Thymus (tissue), 11 donors: ENCODE measurements around the gene ST3GAL2. TPM values are rescaled to one million over a fixed set of nuclear protein-coding genes. Genes with fewer than 3 reads are reported as not detected.
"Not testable (repeated sequence)": the region's sequence is repeated elsewhere in the genome, so short reads cannot be mapped to it uniquely, and the experiment has no call there.

ENCODE experiments used
- DNase-seq, 9 donors: peaks; one replicate each; pipeline ENCODE4 v3.0.0-alpha.2; 2013; ENCODE audit warnings: low spot score in 9 of 9, low read depth in 6 of 9, missing footprints in 1 of 9
- H3K27ac ChIP-seq, 2 donors: one replicate each; pipeline ENCODE4 v1.5.1; 2013; ENCODE audit warnings: control low read depth in 1 of 2, low read depth in 1 of 2, low read length in 1 of 2, mild to moderate bottlenecking in 1 of 2, moderate library complexity in 1 of 2
- H3K27me3 ChIP-seq, 2 donors: one replicate each; pipeline ENCODE4 v1.5.1; 2013; ENCODE audit warnings: low read length in 1 of 2; ENCODE audit not compliant: control insufficient read depth in 2 of 2, insufficient read depth in 1 of 2
- H3K36me3 ChIP-seq, 2 donors: one replicate each; pipeline ENCODE4 v1.5.1; 2013; ENCODE audit warnings: low read length in 1 of 2, mild to moderate bottlenecking in 1 of 2, moderate library complexity in 1 of 2; ENCODE audit not compliant: control insufficient read depth in 2 of 2, insufficient read depth in 2 of 2
- H3K4me1 ChIP-seq, 2 donors: one replicate each; pipeline ENCODE4 v1.5.1; 2013; ENCODE audit warnings: low read length in 2 of 2; ENCODE audit not compliant: control insufficient read depth in 2 of 2, insufficient read depth in 2 of 2
- H3K4me3 ChIP-seq, 2 donors: one replicate each; pipeline ENCODE4 v1.5.1; 2013; ENCODE audit warnings: low read length in 2 of 2, control low read depth in 1 of 2, mild to moderate bottlenecking in 1 of 2
- H3K9me3 ChIP-seq, 2 donors: one replicate each; pipeline ENCODE4 v1.5.1; 2013; ENCODE audit warnings: low read length in 1 of 2, mild to moderate bottlenecking in 1 of 2; ENCODE audit not compliant: control insufficient read depth in 2 of 2, insufficient read depth in 1 of 2
- WGBS: extraction: QIAGEN DNeasy Blood & Tissue Kit; methylation state at CpG from one replicate; pipeline ENCODE4 v1.1.7; 2013; 5-methylcytosine and 5-hydroxymethylcytosine counted together
- polyA plus RNA-seq: library from polyadenylated mRNA; stranded (reverse); fragments of 200-250 nt; gene quantifications from one replicate; pipeline ENCODE4 v1.2.3, GENCODE V29; 2013
- total RNA-seq: library from RNA; stranded (reverse); fragments of 120-200 nt; gene quantifications from one replicate; pipeline ENCODE4 v1.2.4, GENCODE V29; 2013
- donor health status: healthy.

The ST3GAL2 gene
- total and polyA plus RNA-seq, 2 donors = 11.8 to 18.7 TPM

GRCh38 chr16:70412385-70412784, 26.5 kb downstream of the ST3GAL2 start:
- Histone ChIP-seq H3K27ac (no peak overlapping the region), H3K4me1 (peaks cover 15 to 33% of the 10 kb centered on the region in 2 donors)
- WGBS = 98% methylated on average over 8 of the region's 8 CpGs

GRCh38 chr16:70410734-70411133, 28.2 kb downstream of the ST3GAL2 start:
- H3K4me3 ChIP-seq = no peak overlapping the region
- peaks cover 13 to 27% of the 10 kb centered on the region in 2 donors for H3K4me1 ChIP-seq
- no peaks in the 10 kb centered on the region for H3K27me3 ChIP-seq
- WGBS = 98% methylated on average over 6 of the region's 6 CpGs
- no peak overlapping the region for H3K27ac ChIP-seq
- DNase-seq = no peak
- peaks cover 0 to 12% of the 10 kb centered on the region in 2 donors for H3K36me3 ChIP-seq
- no peaks in the 10 kb centered on the region for H3K9me3 ChIP-seq

More at GRCh38 chr16:70412385-70412784, 26.5 kb downstream of the ST3GAL2 start:
- H3K4me3 ChIP-seq = no peak overlapping the region
- H3K27me3 ChIP-seq = no peaks in the 10 kb centered on the region
- no peaks in the 10 kb centered on the region for H3K9me3 ChIP-seq
- no peak for DNase-seq
- H3K36me3 ChIP-seq = peaks cover 0 to 15% of the 10 kb centered on the region in 2 donors

- peaks cover 29 to 47% of the 10 kb centered on the region in 2 donors for H3K4me1 ChIP-seq
- no peak overlapping the region for H3K4me3 ChIP-seq
- H3K27ac ChIP-seq = no peak overlapping the region
- no peaks in the 10 kb centered on the region for H3K9me3 ChIP-seq
- H3K27me3 ChIP-seq = no peaks in the 10 kb centered on the region
- no peak for DNase-seq
- H3K36me3 ChIP-seq = peaks cover 0 to 12% of the 10 kb centered on the region in 2 donors
- WGBS = 91% methylated on average over 10 of the region's 10 CpGs
Observed at GRCh38 chr16:70407811-70408274, 31.1 kb downstream of the ST3GAL2 start.

GRCh38 chr16:70406104-70406503, 32.8 kb downstream of the ST3GAL2 start:
- WGBS = 96% methylated on average over 5 of the region's 5 CpGs
- not testable (repeated sequence) for DNase-seq, H3K27ac ChIP-seq, H3K27me3 ChIP-seq, H3K4me3 ChIP-seq, H3K9me3 ChIP-seq, H3K36me3 ChIP-seq
- peaks cover 33 to 54% of the 10 kb centered on the region in 2 donors for H3K4me1 ChIP-seq

GRCh38 chr16:70402916-70403659, 35.8 kb downstream of the ST3GAL2 start:
- peaks cover 28 to 43% of the 10 kb centered on the region in 2 donors for H3K4me1 ChIP-seq
- H3K9me3 ChIP-seq = no peaks in the 10 kb centered on the region
- no peak overlapping the region for H3K4me3 ChIP-seq
- DNase-seq = no peak
- 95% methylated on average over 11 of the region's 11 CpGs for WGBS
- H3K27ac ChIP-seq = peak overlapping the region in 1 of 2 donors; percentile 91
- H3K27me3 ChIP-seq = no peaks in the 10 kb centered on the region
- peaks cover 18 to 21% of the 10 kb centered on the region in 2 donors for H3K36me3 ChIP-seq

- WGBS = 99% methylated on average over 10 of the region's 10 CpGs
- no peaks in the 10 kb centered on the region for H3K9me3 ChIP-seq
- no peak overlapping the region for H3K27ac ChIP-seq
- no peak overlapping the region for H3K4me3 ChIP-seq
- H3K4me1 ChIP-seq = peaks cover 25 to 34% of the 10 kb centered on the region in 2 donors
- no peak for DNase-seq
- peaks cover 29 to 32% of the 10 kb centered on the region in 2 donors for H3K36me3 ChIP-seq
- no peaks in the 10 kb centered on the region for H3K27me3 ChIP-seq
Observed at GRCh38 chr16:70399951-70400350, 38.9 kb downstream of the ST3GAL2 start.

- no peak for DNase-seq
- Histone ChIP-seq H3K27ac (no peak overlapping the region), H3K9me3 (no peaks in the 10 kb centered on the region), H3K27me3 (no peaks in the 10 kb centered on the region), H3K4me1 (peaks cover 22 to 29% of the 10 kb centered on the region in 2 donors), H3K36me3 (peaks cover 33 to 38% of the 10 kb centered on the region in 2 donors), H3K4me3 (no peak overlapping the region)
- WGBS = 97% methylated on average over 8 of the region's 8 CpGs
Observed at GRCh38 chr16:70399381-70399780, 39.5 kb downstream of the ST3GAL2 start.

- H3K4me3 ChIP-seq = no peak overlapping the region
- no peaks in the 10 kb centered on the region for H3K9me3 ChIP-seq
- H3K27ac ChIP-seq = no peak overlapping the region
- H3K36me3 ChIP-seq = peaks cover 41 to 48% of the 10 kb centered on the region in 2 donors
- no peaks in the 10 kb centered on the region for H3K27me3 ChIP-seq
- 96% methylated on average over 30 of the region's 30 CpGs for WGBS
- H3K4me1 ChIP-seq = peaks cover 13 to 18% of the 10 kb centered on the region in 2 donors
- DNase-seq = no peak
Observed at GRCh38 chr16:70398177-70398743, 40.6 kb downstream of the ST3GAL2 start.

GRCh38 chr16:70396246-70396904, 42.5 kb downstream of the ST3GAL2 start:
- Histone ChIP-seq H3K36me3 (peaks cover 45 to 54% of the 10 kb centered on the region in 2 donors), H3K4me1 (peaks cover 7 to 10% of the 10 kb centered on the region in 2 donors), H3K9me3 (no peaks in the 10 kb centered on the region), H3K27me3 (no peaks in the 10 kb centered on the region), H3K27ac (no peak overlapping the region), H3K4me3 (no peak overlapping the region)
- WGBS = 97% methylated on average over 6 of the region's 6 CpGs
- DNase-seq = no peak
